Breast epithelium (tissue), 4 donors: Measurements from ENCODE around the gene FAM228B. TPM values are rescaled to one million over a fixed set of nuclear protein-coding genes. Genes with fewer than 3 reads are reported as not detected.
A peak's percentile ranks its signal among the peaks of the same experiment; 100 is the strongest.

Experiments used
- DNase-seq, 2 donors: peaks; one replicate each; pipeline ENCODE4 v3.0.0-alpha.2; 2019; ENCODE audit warnings: low spot score in 2 of 2
- H3K27ac ChIP-seq, 2 donors: fragments of 200-600 bp; sonication (generic) in 1 of 2; one replicate each; pipeline ENCODE4 v1.5.1; 2016 to 2019; ENCODE audit warnings: mild to moderate bottlenecking in 1 of 2
- H3K27me3 ChIP-seq, 2 donors: fragments of 200-600 bp; sonication (generic) in 1 of 2; one replicate each; pipeline versions ENCODE4 v1.5.1 to v1.6.0; 2017 to 2019; ENCODE audit warnings: control low read depth in 1 of 2, mild to moderate bottlenecking in 1 of 2
- H3K36me3 ChIP-seq: fragments of 200-600 bp; one replicate; pipeline ENCODE4 v1.5.1; 2019
- H3K4me1 ChIP-seq, 2 donors: fragments of 200-600 bp; sonication (generic); one replicate each; pipeline ENCODE4 v1.5.1; 2016 to 2019; ENCODE audit warnings: control low read depth in 1 of 2
- H3K4me3 ChIP-seq, 3 donors: fragments of 200-600 bp; sonication (generic); 1 replicate in 2 of 3; 2 replicates in 1 of 3; pipeline ENCODE4 v1.5.1; 2016 to 2019; ENCODE audit warnings: mild to moderate bottlenecking in 3 of 3, moderate library complexity in 2 of 3
- H3K9me3 ChIP-seq, 2 donors: fragments of 200-600 bp; sonication (generic) in 1 of 2; one replicate each; pipeline ENCODE4 v1.5.1; 2016 to 2019; ENCODE audit warnings: control low read depth in 1 of 2
- POLR2A ChIP-seq: fragments of 450-650 bp; IDR thresholded peaks from one replicate; pipeline ENCODE4 v1.6.1; 2016; ENCODE audit warnings: antibody characterized with exemption, mild to moderate bottlenecking, moderate library complexity
- POLR2AphosphoS5 ChIP-seq, 3 donors: sonication (generic); formaldehyde crosslinking; IDR thresholded peaks; one replicate each; pipeline ENCODE4 v1.6.1; 2017; ENCODE audit warnings: antibody characterized with exemption in 3 of 3
- intact Hi-C: fragments of 100-400 bp; cut with DNase I; formaldehyde crosslinking; loops from one replicate; pipeline ENCODE4 v1.15.1; 2023; ENCODE audit warnings: low total_unique reads
- total RNA-seq, 3 donors: library from RNA; depleted of rRNA; stranded (reverse); fragments of >200 nt; gene quantifications; one replicate each; pipeline ENCODE4 v1.1.0, GENCODE V29; 2016
- TF ChIP-seq, protein P1 (sequence below), 3 donors: fragments of 450-650 bp; IDR thresholded peaks; one replicate each; pipeline ENCODE4 v1.5.1; 2016 to 2017; ENCODE audit warnings: antibody characterized with exemption in 3 of 3, mild to moderate bottlenecking in 3 of 3, moderate library complexity in 3 of 3

The FAM228B gene
- total RNA-seq, 3 donors from 2014 or later, result 23.7 to 46.2 (median 30.9) TPM

DNA sequence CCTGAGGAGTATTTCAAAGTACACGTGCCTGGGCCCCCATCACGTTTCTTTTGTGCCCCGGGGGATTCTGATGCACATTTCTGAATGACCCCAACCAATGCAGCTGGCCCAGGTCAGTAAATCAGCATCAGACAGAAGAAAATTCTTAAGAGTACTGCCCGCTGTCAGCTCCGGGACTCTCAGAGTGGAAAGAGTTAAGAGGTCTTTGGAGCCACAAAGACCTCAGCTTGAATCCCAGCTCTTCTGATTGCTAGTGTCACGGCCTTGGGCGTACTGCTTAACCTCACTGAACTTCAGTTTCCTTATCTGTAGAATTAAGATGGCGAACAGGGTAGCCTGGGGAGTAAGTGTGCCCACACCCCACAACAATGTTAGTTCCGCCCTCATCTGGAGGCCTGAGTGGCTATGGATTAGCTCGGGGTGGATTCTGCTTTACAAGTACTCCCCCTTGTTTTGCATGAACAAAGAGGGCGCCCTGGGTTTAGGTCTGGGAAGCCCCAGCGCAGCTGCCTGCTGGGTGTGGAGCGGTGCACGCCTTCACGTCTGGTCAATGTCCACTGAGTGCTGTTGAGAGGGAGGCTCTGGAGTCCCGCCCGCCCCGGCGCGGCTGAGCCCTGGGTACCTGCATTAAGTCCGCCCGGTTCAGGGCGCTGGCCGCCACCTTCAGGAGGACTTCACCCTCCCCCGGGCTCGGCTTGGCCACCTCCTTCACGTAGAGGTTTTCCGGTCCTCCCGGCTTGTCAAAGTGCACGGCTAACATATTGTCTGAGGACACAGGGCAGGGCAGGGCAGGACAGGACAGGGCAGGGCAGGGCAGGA lies 39.5 kb upstream of the FAM228B start:
- Histone ChIP-seq H3K27ac (peak overlapping the region; percentile 84 to 93), H3K4me1 (peaks cover 0 to 5% of the 10 kb centered on the region in 2 donors), H3K36me3 (no peaks in the 10 kb centered on the region), H3K9me3 (no peaks in the 10 kb centered on the region), H3K27me3 (no peaks in the 10 kb centered on the region), H3K4me3 (peak overlapping the region; percentile 58 to 71 (median 66))
- intact Hi-C loops, result loop anchor here (5.0 kb wide), 1 partner anchor 1026 kb away; no protein-coding TSS in a partner anchor
- no peak for DNase-seq
- TF ChIP-seq POLR2A, result no peak
- TF ChIP-seq, protein P1, sequence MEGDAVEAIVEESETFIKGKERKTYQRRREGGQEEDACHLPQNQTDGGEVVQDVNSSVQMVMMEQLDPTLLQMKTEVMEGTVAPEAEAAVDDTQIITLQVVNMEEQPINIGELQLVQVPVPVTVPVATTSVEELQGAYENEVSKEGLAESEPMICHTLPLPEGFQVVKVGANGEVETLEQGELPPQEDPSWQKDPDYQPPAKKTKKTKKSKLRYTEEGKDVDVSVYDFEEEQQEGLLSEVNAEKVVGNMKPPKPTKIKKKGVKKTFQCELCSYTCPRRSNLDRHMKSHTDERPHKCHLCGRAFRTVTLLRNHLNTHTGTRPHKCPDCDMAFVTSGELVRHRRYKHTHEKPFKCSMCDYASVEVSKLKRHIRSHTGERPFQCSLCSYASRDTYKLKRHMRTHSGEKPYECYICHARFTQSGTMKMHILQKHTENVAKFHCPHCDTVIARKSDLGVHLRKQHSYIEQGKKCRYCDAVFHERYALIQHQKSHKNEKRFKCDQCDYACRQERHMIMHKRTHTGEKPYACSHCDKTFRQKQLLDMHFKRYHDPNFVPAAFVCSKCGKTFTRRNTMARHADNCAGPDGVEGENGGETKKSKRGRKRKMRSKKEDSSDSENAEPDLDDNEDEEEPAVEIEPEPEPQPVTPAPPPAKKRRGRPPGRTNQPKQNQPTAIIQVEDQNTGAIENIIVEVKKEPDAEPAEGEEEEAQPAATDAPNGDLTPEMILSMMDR (IDR thresholded peaks at IDR 0.05), result no peak
- no peak for TF ChIP-seq POLR2AphosphoS5 (IDR thresholded peaks at IDR 0.05)

DNA sequence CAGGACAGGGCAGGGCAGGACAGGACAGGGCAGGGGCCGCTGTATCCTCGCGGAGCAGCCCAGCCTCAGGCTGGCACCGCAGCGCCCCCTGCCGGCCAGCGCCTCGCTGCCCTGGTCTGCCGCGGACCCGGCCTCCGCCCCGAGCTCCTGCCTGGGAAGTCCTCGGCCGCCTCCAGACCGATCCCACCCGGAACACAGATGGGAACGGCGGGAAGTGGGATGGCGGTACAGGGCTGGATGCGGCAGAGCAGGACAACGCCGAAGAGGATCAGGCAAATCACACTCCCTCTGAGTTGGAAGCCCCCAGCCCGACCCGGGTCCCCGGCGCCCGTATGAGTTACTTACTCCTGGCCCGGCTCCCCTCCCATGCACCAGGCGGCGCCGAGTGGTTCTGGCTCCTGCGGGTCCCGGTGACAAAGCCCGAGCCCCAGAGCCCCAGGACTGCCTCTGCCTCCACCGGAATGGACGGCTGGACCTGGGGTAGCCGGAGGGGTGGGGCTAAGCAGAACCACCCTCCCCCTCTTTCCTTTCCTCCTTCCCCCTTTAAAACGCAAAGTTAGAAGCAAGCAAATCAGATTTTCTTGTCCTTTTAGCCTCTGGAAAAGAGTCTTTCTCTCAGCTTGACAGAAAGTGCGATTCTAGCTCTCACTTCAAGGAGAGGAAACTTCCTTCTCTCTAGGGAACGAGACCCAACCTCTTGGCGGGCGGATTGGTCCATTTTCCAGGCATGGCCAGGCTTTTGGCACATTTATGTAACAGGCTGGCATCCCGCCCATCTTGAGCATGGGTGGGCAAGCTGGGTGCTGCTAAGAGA lies 38.7 kb upstream of the FAM228B start, which contains the start of gene TP53I3:
Gene TP53I3 (minus strand): TSS at position 449 of the 814 bp plus-strand sequence. CDS start 508 bp downstream, outside the sequence.
- Histone ChIP-seq H3K27me3 (no peaks in the 10 kb centered on the region), H3K4me3 (peak within 1 kb of the TSS; percentile 58 to 71 (median 66)), H3K4me1 (peaks cover 0 to 5% of the 10 kb centered on the region in 2 donors), H3K9me3 (no peaks in the 10 kb centered on the region), H3K36me3 (no peaks in the 10 kb centered on the region), H3K27ac (peak within 1 kb of the TSS; percentile 84 to 93)
- DNase-seq, result peak; percentile 83 to 87
- intact Hi-C loops, result loop anchor here (5.0 kb wide), 1 partner anchor 1027 kb away; no protein-coding TSS in a partner anchor
- TF ChIP-seq POLR2AphosphoS5 (IDR thresholded peaks at IDR 0.05), result peak; percentile 21 to 53 (median 32)
- peak; percentile 45 for TF ChIP-seq POLR2A
- TF ChIP-seq, protein P1 (IDR thresholded peaks at IDR 0.05), result peak; percentile 80 to 97 (median 95)

DNA sequence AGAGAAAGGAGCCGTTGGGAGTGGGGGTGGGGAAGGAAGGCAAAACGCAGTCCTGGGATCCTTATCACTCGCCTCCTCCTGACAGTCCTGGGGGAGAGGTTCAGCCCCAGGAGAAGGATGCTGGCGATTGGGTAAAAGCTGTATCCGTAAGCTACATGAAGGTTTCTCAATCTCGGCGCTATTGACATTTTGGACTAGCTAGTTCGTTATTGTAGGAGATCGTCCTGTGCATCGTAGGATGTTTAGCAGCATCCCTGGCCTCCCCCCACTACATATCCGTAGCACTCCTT lies 38.1 kb upstream of the FAM228B start:
- no peak for TF ChIP-seq POLR2A
- TF ChIP-seq, protein P1 (IDR thresholded peaks at IDR 0.05), result no peak
- no peak for TF ChIP-seq POLR2AphosphoS5 (IDR thresholded peaks at IDR 0.05)
- Histone ChIP-seq H3K9me3 (no peaks in the 10 kb centered on the region), H3K27me3 (no peaks in the 10 kb centered on the region), H3K36me3 (no peaks in the 10 kb centered on the region), H3K4me1 (peaks cover 0 to 5% of the 10 kb centered on the region in 2 donors), H3K27ac (peak overlapping the region; percentile 84 to 93), H3K4me3 (peak overlapping the region; percentile 58 to 71 (median 66))
- DNase-seq, result no peak
- intact Hi-C loops, result no loop called here

DNA sequence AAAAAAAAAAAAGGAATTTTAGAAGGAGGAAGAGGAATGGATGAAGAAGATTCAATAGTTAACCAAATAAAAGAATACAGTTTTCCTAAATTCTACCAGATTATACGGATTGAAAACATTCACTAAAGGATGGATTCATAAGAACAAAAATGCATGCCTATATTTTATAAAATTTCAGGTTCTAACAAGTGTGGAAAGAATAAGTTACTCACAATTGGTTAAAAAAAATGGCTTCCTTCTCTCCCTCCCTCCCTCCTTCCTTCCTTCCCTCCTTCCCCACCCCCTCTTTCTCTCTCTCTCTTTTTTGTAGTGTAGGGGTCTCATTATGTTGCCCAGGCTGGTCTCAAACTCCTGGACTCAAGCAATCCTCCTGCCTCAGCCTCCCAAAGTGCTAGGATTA lies 37.0 kb upstream of the FAM228B start:
- Histone ChIP-seq H3K4me3 (no peak overlapping the region), H3K36me3 (no peaks in the 10 kb centered on the region), H3K4me1 (peaks cover 0 to 5% of the 10 kb centered on the region in 2 donors), H3K27me3 (no peaks in the 10 kb centered on the region), H3K27ac (no peak overlapping the region), H3K9me3 (no peaks in the 10 kb centered on the region)
- DNase-seq, result no peak
- TF ChIP-seq, protein P1 (IDR thresholded peaks at IDR 0.05), result no peak
- TF ChIP-seq POLR2AphosphoS5 (IDR thresholded peaks at IDR 0.05) (no peak), POLR2A (no peak)
- intact Hi-C loops, result no loop called here
